Astrocyte of the spinal cord (primary cell): Measurements from ENCODE around the gene SIGLEC11.

Experiments used
- DNase-seq: peaks from one replicate; pipeline ENCODE4 v3.0.0; 2011; ENCODE audit warnings: low read depth, low spot score
- H3K4me3 ChIP-seq: 2 replicates; pipeline ENCODE4 v1.5.1; 2011; ENCODE audit warnings: low read depth, mild to moderate bottlenecking, low read length, moderate library complexity
- CTCF ChIP-seq: IDR thresholded peaks from 2 replicates; pipeline ENCODE4 v1.5.1; 2012; ENCODE audit warnings: low read depth, mild to moderate bottlenecking, low read length, inconsistent platforms
- in situ Hi-C: cut with HindIII; loops from 2 replicates; pipeline ENCODE4 v1.10.0; 2017; ENCODE audit warnings: low sequenced_read_pairs

The SIGLEC11 gene

GRCh38 chr19:49940482-49940791 lies 20.5 kb downstream of the SIGLEC11 start:
- in situ Hi-C loops = no loop called here
- DNase-seq = no peak
- no peak overlapping the region for H3K4me3 ChIP-seq
- TF ChIP-seq CTCF = no peak

- in situ Hi-C loops = no loop called here
- no peak for TF ChIP-seq CTCF
- DNase-seq = no peak
These were observed 21.1 kb downstream of the SIGLEC11 start for GRCh38 chr19:49939721-49940481.

DNA sequence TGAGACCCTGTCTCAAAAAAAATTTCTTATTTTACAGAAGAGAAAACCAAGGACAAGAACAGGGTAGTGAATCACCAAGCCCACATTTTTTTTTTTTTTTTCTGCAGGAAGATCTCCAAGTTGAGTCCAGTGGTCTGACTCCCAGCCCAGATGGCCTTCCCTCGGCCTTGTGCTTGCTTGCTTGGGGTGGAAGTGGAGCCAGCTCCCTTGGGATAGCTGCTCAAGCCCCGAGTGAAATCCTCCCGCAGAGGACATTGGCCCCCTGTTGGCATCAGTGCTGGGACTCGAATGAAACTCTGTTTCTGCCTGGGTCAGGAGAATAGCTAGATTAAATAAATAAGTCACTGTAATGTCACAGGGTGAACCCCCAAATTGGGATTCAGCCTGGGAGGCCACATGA lies 22.3 kb downstream of the SIGLEC11 start:
- DNase-seq = no peak
- H3K4me3 ChIP-seq = no peak overlapping the region
- no peak for TF ChIP-seq CTCF
- in situ Hi-C loops = no loop called here

More at GRCh38 chr19:49939721-49940481, 21.1 kb downstream of the SIGLEC11 start:
- no peak overlapping the region for H3K4me3 ChIP-seq

- in situ Hi-C loops = no loop called here
- peak; percentile 65 for DNase-seq
- peak; percentile 98 for TF ChIP-seq CTCF
- peak overlapping the region; percentile 20 for H3K4me3 ChIP-seq
These were observed 23.1 kb downstream of the SIGLEC11 start for GRCh38 chr19:49937750-49938381.

DNA sequence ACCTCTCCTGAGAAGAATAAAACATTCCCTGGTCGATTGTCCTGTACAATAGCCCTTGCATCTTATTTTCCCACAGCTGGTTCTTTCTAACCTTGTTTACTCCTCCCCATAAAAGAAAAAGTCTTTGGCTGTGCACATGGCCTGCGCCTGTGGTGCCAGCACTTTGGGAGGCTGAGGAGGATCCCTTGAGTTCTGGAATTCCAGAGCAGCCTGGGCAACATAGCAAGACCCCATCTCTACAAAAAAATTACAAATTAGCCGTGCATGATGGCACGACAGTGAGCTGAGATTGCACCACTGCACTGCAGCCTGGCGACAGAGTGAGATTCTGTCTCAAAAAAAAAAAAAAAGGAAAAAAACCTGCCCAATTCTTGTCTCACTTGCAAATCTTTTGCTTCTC lies 24.4 kb downstream of the SIGLEC11 start:
- in situ Hi-C loops = no loop called here
- no peak for DNase-seq
- no peak overlapping the region for H3K4me3 ChIP-seq
- TF ChIP-seq CTCF = no peak

DNA sequence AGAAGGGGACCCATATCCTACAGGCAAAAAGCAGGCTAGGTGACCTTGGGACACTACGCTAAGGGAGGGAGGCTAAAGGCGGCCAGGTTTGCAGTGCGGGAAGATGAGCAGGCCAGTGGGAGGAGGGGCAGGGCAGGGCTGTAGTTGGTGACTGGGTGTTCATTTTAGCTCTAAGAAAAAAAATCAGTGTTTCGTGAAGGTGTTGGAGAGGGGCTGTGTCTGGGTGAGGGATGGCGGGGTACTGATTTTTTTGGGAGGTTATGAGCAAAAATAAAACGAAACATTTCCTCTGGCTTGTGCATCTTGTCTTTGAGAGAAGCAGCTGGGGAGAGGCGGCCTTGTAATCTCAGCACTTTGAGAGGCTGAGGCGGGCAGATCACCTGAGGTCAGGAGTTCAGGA lies 27.3 kb downstream of the SIGLEC11 start:
- TF ChIP-seq CTCF = no peak

More for the DNA sequence above, 27.3 kb downstream of the SIGLEC11 start:
- in situ Hi-C loops = no loop called here
- no peak overlapping the region for H3K4me3 ChIP-seq
- no peak for DNase-seq
